Measurements from ENCODE around the gene CEBPG.

DNA sequence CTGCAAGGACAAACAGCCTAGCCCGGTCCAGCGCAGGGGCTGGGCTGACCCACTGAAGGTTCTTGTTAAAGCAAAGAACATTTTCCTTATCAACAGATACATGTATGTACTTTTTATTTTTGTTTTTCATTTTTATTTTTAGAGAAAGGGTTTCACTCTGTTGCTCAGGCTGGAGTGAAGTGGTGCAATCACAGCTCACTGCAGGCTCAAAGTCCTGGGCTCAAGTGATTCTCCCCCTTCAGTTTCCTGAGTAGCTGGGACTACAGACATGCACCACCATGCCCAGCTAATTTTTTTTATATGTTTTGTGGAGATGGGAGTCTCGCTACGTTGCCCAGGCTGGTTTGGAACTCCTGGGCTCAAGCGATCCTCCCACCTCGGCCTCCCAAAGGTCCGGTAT lies 47.9 kb downstream of the CEBPG start:
- TF ChIP-seq EZH2 (IDR thresholded peaks at IDR 0.05) (no peak), POLR2AphosphoS5 (IDR thresholded peaks at IDR 0.05; ENCODE audit: borderline replicate concordance, low read depth, low read length) (no peak), FOXP2 (optimal IDR thresholded peaks at IDR 0.05; ENCODE audit: control extremely low read depth, extremely low read length, insufficient read depth) (no peak)
